Sciatic nerve (tissue), 2 donors: ENCODE data around the gene RGS9. TPM values are rescaled to one million over a fixed set of nuclear protein-coding genes. Genes with fewer than 3 reads are reported as not detected.
A peak's percentile ranks its signal among the peaks of the same experiment; 100 is the strongest.
"Not testable (repeated sequence)": the region's sequence is repeated elsewhere in the genome, so short reads cannot be mapped to it uniquely, and the experiment has no call there.

Experiments used
- ATAC-seq: fragments of 200-7000 bp; cut with Tn5 transposase; one replicate; pipeline ENCODE4 v1.9.1; 2020; ENCODE audit warnings: mild to moderate bottlenecking, moderate library complexity
- DNase-seq: peaks from one replicate; pipeline ENCODE4 v3.0.0-alpha.2; 2020; ENCODE audit warnings: low spot score
- intact Hi-C: fragments of 100-400 bp; cut with DNase I; formaldehyde crosslinking; loops from one replicate; pipeline ENCODE4 v1.14.2; 2022
- total RNA-seq: library from RNA; stranded (reverse); fragmentation: NEBNext Ultra II Directional; extraction: Animal tissue kit (Norgen Biotek cat#: 25700); gene quantifications from one replicate; pipeline ENCODE4 v1.2.1, GENCODE V29; 2021
- donor health status: DM: no; HTN: no; CAD: no.
- donor health status: DM: no; HTN: no; CAD: no.

The RGS9 gene
- total RNA-seq, 1 donor from 2014 or later = 21.0 TPM

GRCh38 chr17:65109543-65109942 is 27.6 kb upstream of the RGS9 start:
- ATAC-seq (no peak), DNase-seq (no peak)
- intact Hi-C loops = no loop called here

- intact Hi-C loops = no loop called here
- DNase-seq (no peak), ATAC-seq (no peak)
Measured at GRCh38 chr17:65109990-65110680, 27.0 kb upstream of the RGS9 start.

GRCh38 chr17:65115839-65116238 is 21.3 kb upstream of the RGS9 start:
- intact Hi-C loops = no loop called here
- ATAC-seq = no peak
- DNase-seq = no peak

- intact Hi-C loops, DNase-seq, ATAC-seq: not testable (repeated sequence)
Measured at GRCh38 chr17:65116515-65116914, 20.7 kb upstream of the RGS9 start.

GRCh38 chr17:65117384-65118035 is 19.7 kb upstream of the RGS9 start:
- intact Hi-C loops = no loop called here
- no peak for DNase-seq
- ATAC-seq = no peak

- ATAC-seq (no peak), DNase-seq (no peak)
- intact Hi-C loops = no loop called here
Measured at GRCh38 chr17:65121368-65121767, 15.8 kb upstream of the RGS9 start.

GRCh38 chr17:65121916-65122806 is 15.0 kb upstream of the RGS9 start:
- intact Hi-C loops = no loop called here
- no peak for ATAC-seq
- no peak for DNase-seq

- intact Hi-C loops = no loop called here
- peak; percentile 86 for DNase-seq
- peak; percentile 96 for ATAC-seq
Measured at GRCh38 chr17:65122836-65123756, 14.1 kb upstream of the RGS9 start.

GRCh38 chr17:65123757-65124675 is 13.2 kb upstream of the RGS9 start:
- DNase-seq = no peak
- intact Hi-C loops = no loop called here
- ATAC-seq = no peak

GRCh38 chr17:65130832-65131231 is 6.3 kb upstream of the RGS9 start:
- ATAC-seq (no peak), DNase-seq (no peak)
- intact Hi-C loops = no loop called here

- ATAC-seq (no peak), DNase-seq (no peak)
- intact Hi-C loops = no loop called here
Measured at GRCh38 chr17:65131240-65131639, 5.9 kb upstream of the RGS9 start.

GRCh38 chr17:65131946-65132345 is 5.2 kb upstream of the RGS9 start:
- ATAC-seq (no peak), DNase-seq (no peak)
- intact Hi-C loops = no loop called here

GRCh38 chr17:65134035-65134434 is 3.1 kb upstream of the RGS9 start:
- intact Hi-C loops = no loop called here
- no peak for DNase-seq

GRCh38 chr17:65139101-65139764 is 2.1 kb downstream of the RGS9 start:
- DNase-seq (no peak), ATAC-seq (no peak)
- intact Hi-C loops = no loop called here

More at GRCh38 chr17:65134035-65134434, 3.1 kb upstream of the RGS9 start:
- no peak for ATAC-seq

GRCh38 chr17:65142247-65142646 is 5.1 kb downstream of the RGS9 start:
- intact Hi-C loops = no loop called here
- DNase-seq (no peak), ATAC-seq (no peak)

- intact Hi-C loops = no loop called here
- ATAC-seq (peak; percentile 49), DNase-seq (no peak)
Measured at GRCh38 chr17:65143889-65144604, 6.9 kb downstream of the RGS9 start.

- ATAC-seq = no peak
- DNase-seq = no peak
- intact Hi-C loops = no loop called here
Measured at GRCh38 chr17:65145743-65146142, 8.6 kb downstream of the RGS9 start.
